GM06990 (cell line): ENCODE measurements around the gene BAIAP2.

Experiments
- DNase-seq: peaks from one replicate; pipeline ENCODE4 v3.0.0-alpha.2; 2011; ENCODE audit not compliant: insufficient read length; ENCODE audit errors: extremely low read depth
- H3K27me3 ChIP-seq: replicated peaks from 2 replicates; pipeline ENCODE4 v1.6.0; 2011; ENCODE audit warnings: low read length; ENCODE audit not compliant: control insufficient read depth, insufficient read depth
- H3K36me3 ChIP-seq: 2 replicates; pipeline ENCODE4 v1.5.1; 2011; ENCODE audit warnings: low read length; ENCODE audit not compliant: control insufficient read depth, insufficient read depth
- H3K4me3 ChIP-seq: replicated peaks from 2 replicates; pipeline ENCODE4 v1.5.1; 2011; ENCODE audit warnings: low read depth, mild to moderate bottlenecking, control low read depth, low read length
- TF ChIP-seq, protein P1 (sequence below): IDR thresholded peaks from 2 replicates; pipeline ENCODE4 v1.5.1; 2011; ENCODE audit warnings: low read length, control low read depth, mild to moderate bottlenecking, inconsistent platforms; ENCODE audit not compliant: insufficient read depth, poor library complexity, severe bottlenecking

BAIAP2 gene

DNA sequence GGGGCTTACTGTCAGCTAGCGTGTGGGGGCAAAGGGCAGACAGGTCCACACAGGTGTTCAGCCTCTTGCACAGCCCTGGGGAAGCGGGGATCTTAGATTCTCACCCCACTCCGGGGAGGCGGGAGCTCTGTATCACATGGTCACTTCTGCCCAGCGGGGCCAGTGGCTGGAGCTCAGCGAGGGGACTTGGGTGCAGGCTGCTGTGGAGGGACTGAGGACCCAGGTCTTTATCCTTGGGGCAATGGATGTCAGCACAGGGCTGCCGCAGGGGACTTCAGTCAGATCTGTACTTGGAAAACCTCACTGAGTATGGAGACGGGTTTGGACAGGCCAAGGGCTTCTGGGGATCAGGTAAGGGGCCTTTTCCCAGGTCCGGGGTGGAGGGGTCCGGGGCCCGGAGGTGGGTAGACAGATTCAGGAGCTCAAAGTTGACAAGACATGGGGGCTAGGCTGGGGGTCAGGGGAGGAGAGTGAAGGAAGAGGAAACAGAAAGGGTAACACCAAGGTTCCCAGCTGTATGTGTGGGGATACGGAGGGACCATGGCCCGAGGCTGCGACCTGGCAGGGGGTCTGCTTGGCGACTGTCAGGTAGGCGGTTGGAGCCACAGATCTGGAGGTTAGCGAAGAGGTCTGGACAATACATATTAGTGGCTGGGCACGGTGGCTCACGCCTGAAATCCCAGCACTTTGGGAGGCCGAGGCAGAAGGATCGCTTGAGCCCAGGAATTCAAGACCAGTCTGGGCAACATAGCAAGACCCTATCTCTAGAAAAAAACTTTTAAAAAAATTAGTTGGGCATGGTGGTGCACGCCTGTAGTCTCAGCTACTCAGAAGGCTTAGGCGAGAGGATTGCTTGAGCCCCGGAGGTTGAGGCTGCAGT, 15.1 kb upstream of the BAIAP2 start:
- no peak for DNase-seq
- TF ChIP-seq, protein P1, sequence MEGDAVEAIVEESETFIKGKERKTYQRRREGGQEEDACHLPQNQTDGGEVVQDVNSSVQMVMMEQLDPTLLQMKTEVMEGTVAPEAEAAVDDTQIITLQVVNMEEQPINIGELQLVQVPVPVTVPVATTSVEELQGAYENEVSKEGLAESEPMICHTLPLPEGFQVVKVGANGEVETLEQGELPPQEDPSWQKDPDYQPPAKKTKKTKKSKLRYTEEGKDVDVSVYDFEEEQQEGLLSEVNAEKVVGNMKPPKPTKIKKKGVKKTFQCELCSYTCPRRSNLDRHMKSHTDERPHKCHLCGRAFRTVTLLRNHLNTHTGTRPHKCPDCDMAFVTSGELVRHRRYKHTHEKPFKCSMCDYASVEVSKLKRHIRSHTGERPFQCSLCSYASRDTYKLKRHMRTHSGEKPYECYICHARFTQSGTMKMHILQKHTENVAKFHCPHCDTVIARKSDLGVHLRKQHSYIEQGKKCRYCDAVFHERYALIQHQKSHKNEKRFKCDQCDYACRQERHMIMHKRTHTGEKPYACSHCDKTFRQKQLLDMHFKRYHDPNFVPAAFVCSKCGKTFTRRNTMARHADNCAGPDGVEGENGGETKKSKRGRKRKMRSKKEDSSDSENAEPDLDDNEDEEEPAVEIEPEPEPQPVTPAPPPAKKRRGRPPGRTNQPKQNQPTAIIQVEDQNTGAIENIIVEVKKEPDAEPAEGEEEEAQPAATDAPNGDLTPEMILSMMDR, result no peak

DNA sequence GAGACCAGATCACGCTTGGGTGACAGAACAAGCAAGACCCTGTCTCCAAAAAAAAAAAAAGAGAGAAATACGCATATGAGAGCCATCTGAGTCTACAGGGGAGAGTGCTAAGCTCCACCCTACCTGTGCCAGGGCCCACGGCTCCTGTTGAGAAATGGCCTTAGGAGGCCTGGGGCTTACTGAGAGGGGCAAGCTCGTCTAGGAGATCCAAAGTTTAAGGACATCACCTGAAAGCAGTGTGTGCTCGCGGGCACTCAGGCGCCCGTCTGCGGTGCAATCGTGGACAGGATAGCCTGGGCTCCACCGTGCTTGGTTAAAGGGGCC, 14.5 kb upstream of the BAIAP2 start:
- Histone ChIP-seq H3K4me3 (no peak overlapping the region), H3K36me3 (no peaks in the 10 kb centered on the region), H3K27me3 (no peaks in the 10 kb centered on the region)
- DNase-seq, result no peak
- TF ChIP-seq, protein P1, result no peak

More for the DNA sequence above, 15.1 kb upstream of the BAIAP2 start:
- no peaks in the 10 kb centered on the region for H3K36me3 ChIP-seq
- H3K27me3 ChIP-seq, result no peaks in the 10 kb centered on the region
- no peak overlapping the region for H3K4me3 ChIP-seq

DNA sequence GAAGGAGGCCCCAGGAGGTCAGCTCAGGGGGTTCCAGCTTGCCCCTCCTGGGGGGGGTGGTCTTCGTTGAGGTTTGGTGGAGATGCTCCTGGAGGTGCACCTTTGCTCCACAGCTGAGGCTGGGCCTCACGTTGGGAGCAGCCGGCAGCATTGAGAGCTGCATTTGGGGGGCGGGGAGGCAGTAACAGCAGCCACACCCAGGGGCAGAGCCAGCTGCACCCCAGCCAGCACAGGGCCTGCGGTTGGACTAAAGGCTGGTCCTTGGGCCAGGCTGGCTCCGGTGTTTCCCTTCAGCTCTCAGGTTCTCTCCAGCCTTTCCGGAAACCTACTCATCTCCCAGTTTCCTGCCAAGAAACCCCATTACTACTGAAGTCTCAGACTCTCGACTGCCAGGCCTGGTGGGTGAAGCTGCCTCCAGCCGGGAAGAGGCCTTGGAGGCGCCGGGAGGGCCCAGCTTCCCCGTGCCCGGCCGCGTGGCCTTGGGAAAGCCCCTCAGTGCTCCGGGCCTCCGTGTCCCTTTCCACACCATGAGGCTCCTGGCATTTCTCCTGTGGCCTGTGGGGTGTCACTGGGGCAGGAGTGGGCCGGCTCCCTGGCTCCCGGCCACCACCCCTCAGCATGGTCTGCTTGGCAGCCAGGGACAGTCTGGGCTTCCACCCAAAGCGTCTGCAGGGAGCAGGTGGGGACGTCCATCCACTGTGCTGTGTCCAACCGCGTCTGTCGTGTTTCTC, 14.0 kb upstream of the BAIAP2 start:
- Histone ChIP-seq H3K36me3 (no peaks in the 10 kb centered on the region), H3K4me3 (no peak overlapping the region), H3K27me3 (no peaks in the 10 kb centered on the region)
- DNase-seq, result no peak
- TF ChIP-seq, protein P1, result no peak

DNA sequence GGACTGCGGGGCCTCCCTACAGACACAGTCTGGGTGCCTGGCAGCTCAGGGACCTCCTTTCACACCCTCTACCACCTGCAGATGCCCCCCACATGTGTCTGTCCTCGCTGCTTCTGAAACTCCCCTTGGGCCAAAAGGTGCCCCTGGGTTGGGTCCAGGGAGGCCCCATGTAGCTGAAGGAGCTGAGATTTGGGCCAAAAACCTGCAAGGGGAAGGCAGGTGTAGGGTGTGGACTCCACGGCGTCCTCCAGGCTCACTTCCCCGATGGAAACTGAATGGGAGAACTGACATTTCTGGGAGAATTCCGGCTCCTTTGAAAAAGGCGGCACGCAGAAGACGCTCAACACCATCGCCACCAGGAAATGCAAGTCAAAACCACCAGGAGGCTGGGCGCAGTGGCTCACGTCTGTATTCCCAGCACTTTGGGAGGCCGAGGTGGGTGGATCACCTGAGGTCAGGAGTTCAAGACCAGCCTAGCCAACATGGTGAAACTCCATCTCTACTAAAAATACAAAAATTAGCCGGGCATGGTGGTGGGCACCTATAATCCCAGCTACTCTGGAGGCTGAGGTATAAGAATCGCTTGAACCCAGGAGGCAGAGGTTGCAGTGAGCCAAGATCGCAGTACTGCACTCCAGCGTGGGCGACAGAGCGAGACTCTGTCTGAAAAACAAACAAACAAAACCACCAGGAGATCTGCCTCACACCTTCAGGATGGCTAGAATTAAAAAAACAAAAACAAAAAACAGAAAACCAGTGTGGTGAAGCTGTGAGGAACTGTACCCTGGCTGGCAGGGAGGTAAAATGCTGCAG, 13.2 kb upstream of the BAIAP2 start:
- H3K27me3 ChIP-seq, result no peaks in the 10 kb centered on the region
- TF ChIP-seq, protein P1, result no peak
- no peaks in the 10 kb centered on the region for H3K36me3 ChIP-seq
- H3K4me3 ChIP-seq, result no peak overlapping the region
- DNase-seq, result no peak

DNA sequence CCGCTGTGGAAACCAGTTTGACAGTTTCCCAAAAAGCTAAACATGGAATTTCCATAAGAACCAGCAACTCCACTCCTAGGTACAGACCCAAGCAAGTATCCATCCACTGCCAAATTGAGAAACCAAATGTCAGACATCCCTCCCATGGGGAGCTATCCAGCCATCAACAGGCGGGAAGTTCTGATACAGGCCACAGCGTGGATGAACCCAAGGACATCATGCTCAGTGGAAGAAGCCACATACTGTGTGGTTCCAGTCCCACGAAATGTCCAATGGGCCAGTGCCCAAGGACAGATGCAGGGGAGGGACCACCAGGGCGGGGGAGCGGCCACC, 12.6 kb upstream of the BAIAP2 start:
- Histone ChIP-seq H3K27me3 (no peaks in the 10 kb centered on the region), H3K4me3 (no peak overlapping the region), H3K36me3 (no peaks in the 10 kb centered on the region)
- DNase-seq, result no peak
- TF ChIP-seq, protein P1, result no peak
